HL-60 (cell line): ENCODE data around the gene DPYSL4.

Experiments
- DNase-seq, 2 experiments: peaks; one replicate each; pipeline ENCODE4 v3.0.0-alpha.2; 2010 to 2020; ENCODE audit warnings: low read depth in 1 of 2, low spot score in 1 of 2
- H3K27ac ChIP-seq: fragments of 250-450 bp; sonication (Bioruptor Pico); replicated peaks from 2 replicates; pipeline ENCODE4 v1.5.1; 2020; ENCODE audit warnings: mild to moderate bottlenecking, moderate library complexity
- H3K27me3 ChIP-seq: fragments of 250-450 bp; sonication (Bioruptor Pico); 2 replicates; pipeline ENCODE4 v1.5.1; 2021; ENCODE audit warnings: mild to moderate bottlenecking, moderate library complexity; ENCODE audit not compliant: insufficient read depth, poor library complexity, severe bottlenecking
- H3K4me3 ChIP-seq: replicated peaks from 2 replicates; pipeline ENCODE4 v1.5.1; 2011; ENCODE audit warnings: mild to moderate bottlenecking, control low read depth, low read length; ENCODE audit not compliant: insufficient read depth
- GABPA ChIP-seq: IDR thresholded peaks from 2 replicates; pipeline ENCODE4 v1.6.1; 2012; ENCODE audit warnings: low read depth
- POLR2AphosphoS5 ChIP-seq: IDR thresholded peaks from 2 replicates; pipeline ENCODE4 v1.6.1; 2012; ENCODE audit warnings: low read depth
- SPI1 ChIP-seq: IDR thresholded peaks from 2 replicates; pipeline ENCODE4 v1.6.1; 2012; ENCODE audit warnings: low read depth, mild to moderate bottlenecking, borderline replicate concordance
- TF ChIP-seq, protein P1 (sequence below): IDR thresholded peaks from one replicate; pipeline ENCODE4 v1.5.1; 2011; ENCODE audit warnings: low read length, control low read depth, inconsistent platforms; ENCODE audit not compliant: insufficient read depth
- TF ChIP-seq, protein P2 (sequence below): IDR thresholded peaks from 2 replicates; pipeline ENCODE4 v1.6.1; 2012; ENCODE audit warnings: low read depth; ENCODE audit not compliant: insufficient replicate concordance

The DPYSL4 gene

DNA sequence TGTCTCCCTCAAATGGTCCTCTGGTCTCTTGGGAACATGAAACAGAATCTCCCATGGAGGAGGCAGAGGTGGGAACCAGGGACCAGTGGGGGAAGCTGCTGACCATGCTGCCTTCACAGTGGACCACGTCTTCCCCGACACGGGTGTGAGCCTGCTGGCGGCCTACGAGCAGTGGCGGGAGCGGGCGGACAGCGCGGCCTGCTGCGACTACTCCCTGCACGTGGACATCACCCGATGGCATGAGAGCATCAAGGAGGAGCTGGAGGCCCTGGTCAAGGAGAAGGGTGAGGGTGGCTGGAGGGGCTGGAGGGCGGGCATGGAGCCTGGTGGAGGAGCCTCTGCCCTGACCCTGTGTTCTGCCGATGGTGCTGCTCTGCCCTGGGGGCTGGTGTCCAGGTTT is 8.0 kb downstream of the DPYSL4 start:
- Histone ChIP-seq H3K27ac (no peak overlapping the region), H3K4me3 (no peak overlapping the region), H3K27me3 (no peaks in the 10 kb centered on the region)
- TF ChIP-seq GABPA, result no peak
- no peak for TF ChIP-seq POLR2AphosphoS5
- TF ChIP-seq, protein P1, sequence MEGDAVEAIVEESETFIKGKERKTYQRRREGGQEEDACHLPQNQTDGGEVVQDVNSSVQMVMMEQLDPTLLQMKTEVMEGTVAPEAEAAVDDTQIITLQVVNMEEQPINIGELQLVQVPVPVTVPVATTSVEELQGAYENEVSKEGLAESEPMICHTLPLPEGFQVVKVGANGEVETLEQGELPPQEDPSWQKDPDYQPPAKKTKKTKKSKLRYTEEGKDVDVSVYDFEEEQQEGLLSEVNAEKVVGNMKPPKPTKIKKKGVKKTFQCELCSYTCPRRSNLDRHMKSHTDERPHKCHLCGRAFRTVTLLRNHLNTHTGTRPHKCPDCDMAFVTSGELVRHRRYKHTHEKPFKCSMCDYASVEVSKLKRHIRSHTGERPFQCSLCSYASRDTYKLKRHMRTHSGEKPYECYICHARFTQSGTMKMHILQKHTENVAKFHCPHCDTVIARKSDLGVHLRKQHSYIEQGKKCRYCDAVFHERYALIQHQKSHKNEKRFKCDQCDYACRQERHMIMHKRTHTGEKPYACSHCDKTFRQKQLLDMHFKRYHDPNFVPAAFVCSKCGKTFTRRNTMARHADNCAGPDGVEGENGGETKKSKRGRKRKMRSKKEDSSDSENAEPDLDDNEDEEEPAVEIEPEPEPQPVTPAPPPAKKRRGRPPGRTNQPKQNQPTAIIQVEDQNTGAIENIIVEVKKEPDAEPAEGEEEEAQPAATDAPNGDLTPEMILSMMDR, result no peak
- TF ChIP-seq SPI1, result no peak
- TF ChIP-seq, protein P2, sequence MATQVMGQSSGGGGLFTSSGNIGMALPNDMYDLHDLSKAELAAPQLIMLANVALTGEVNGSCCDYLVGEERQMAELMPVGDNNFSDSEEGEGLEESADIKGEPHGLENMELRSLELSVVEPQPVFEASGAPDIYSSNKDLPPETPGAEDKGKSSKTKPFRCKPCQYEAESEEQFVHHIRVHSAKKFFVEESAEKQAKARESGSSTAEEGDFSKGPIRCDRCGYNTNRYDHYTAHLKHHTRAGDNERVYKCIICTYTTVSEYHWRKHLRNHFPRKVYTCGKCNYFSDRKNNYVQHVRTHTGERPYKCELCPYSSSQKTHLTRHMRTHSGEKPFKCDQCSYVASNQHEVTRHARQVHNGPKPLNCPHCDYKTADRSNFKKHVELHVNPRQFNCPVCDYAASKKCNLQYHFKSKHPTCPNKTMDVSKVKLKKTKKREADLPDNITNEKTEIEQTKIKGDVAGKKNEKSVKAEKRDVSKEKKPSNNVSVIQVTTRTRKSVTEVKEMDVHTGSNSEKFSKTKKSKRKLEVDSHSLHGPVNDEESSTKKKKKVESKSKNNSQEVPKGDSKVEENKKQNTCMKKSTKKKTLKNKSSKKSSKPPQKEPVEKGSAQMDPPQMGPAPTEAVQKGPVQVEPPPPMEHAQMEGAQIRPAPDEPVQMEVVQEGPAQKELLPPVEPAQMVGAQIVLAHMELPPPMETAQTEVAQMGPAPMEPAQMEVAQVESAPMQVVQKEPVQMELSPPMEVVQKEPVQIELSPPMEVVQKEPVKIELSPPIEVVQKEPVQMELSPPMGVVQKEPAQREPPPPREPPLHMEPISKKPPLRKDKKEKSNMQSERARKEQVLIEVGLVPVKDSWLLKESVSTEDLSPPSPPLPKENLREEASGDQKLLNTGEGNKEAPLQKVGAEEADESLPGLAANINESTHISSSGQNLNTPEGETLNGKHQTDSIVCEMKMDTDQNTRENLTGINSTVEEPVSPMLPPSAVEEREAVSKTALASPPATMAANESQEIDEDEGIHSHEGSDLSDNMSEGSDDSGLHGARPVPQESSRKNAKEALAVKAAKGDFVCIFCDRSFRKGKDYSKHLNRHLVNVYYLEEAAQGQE, result no peak
- DNase-seq, result no peak

DNA sequence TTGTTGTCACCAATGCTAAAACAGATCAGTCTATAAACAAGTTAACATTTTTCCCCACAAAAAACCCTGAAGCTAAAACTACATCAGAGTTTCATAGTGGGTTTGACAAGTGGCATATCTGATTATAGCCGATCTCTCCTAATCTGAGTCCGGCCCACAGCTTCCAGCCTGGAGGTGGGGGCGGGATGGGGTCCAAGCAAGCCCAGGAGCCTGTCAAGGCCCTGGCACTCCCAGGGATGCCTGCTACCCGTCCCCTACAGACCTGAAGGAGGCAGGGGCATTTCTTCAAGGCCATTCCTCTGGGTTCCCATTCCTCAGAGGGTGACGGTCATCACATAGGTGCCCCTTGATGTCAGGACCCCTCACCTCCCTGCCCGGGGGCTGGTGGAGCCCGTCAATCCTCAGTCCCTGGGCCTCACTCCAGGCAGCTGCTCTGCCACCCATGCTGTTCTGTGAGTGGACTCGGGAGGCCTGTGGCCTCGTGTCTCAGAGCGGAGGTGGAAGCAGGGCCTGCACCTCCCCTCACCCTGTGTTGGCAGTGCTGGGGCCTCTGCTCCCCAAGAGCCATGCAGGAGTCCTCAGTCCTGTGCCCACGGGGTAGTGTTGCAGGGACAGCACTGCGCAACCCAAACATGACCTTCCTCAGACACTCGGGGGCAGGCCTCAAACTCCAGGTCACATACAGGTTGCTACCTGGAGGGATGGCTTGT is 8.8 kb downstream of the DPYSL4 start:
- Histone ChIP-seq H3K27me3 (no peaks in the 10 kb centered on the region), H3K4me3 (no peak overlapping the region), H3K27ac (no peak overlapping the region)
- no peak for DNase-seq
- TF ChIP-seq, protein P1, result no peak
- no peak for TF ChIP-seq POLR2AphosphoS5
- TF ChIP-seq, protein P2, result no peak
- TF ChIP-seq GABPA, result no peak
- TF ChIP-seq SPI1, result no peak

DNA sequence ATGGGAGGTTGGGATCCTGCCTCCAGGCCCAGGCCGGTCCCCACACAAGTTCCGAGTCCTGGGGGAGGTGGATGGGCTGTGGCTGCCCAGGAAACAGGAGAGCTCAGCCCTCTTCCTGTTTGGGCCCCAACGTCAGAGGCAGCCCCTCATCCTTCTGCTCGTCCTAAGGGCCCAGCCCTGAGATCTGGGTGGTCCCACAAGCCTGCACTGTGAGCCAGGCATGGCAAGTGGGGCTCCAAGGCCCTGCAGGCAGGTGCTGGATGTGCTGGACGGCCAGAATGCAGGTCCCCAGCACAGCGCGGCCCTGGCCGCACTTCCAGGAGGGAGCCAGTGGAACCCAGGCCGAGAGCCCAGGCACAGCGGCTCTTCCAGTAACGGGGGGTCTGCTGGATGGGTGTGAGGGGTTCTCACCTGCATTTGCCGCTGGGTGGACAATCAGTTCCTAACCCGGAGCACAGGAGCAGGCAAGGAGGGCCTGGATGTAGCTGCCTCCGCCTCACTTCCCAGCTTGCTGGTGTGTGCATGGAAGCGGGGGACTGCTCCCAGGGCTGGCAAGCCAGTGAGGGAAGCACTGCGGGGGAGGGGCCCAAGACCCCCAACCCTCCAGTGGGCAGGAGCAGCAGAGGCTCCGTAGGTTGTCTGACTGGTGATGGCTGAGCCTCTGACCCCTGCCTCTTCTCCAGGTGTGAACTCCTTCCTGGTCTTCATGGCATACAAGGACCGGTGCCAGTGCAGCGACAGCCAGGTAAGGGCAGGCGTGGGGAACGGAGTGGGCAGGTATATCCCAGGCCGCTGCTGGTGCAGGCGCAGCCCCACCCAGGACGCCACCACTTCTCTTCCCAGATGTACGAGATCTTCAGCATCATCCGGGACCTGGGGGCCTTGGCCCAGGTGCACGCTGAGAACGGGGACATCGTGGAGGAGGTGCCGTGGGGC is 9.7 kb downstream of the DPYSL4 start:
- TF ChIP-seq, protein P1, result no peak
- TF ChIP-seq, protein P2, result no peak
- TF ChIP-seq GABPA, result no peak
- no peak for TF ChIP-seq POLR2AphosphoS5
- TF ChIP-seq SPI1, result no peak
- Histone ChIP-seq H3K4me3 (no peak overlapping the region), H3K27ac (no peak overlapping the region), H3K27me3 (no peaks in the 10 kb centered on the region)
- DNase-seq, result no peak
